Measurements from ENCODE around the gene GNB5.
"Not testable (repeated sequence)": the region's sequence is repeated elsewhere in the genome, so short reads cannot be mapped to it uniquely, and the experiment has no call there.

Gene GNB5

DNA sequence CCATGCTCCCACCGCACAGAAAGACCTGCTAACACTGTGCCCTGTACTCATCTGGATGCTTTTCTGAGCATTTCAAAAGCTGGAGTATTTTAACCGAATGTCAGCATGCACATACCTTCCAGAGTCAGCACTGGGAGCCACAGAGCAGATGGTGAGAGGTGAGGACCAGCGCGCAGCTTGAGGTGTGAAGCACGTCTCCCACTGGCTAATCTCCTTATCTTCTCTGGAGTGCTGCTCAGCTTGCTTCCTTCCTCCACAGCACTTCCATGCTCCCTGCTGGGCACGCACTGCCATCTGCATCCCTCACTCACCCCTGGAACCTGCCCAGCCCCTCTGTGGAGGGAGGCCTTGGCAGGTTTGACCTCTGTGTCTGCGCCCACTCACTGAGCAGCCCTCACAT, at the start of gene GNB5:
TSS of gene GNB5 (minus strand) at position 186 of the 400 bp plus-strand sequence. CDS start 6,716 bp downstream, outside the sequence.
- in situ Hi-C loops (cut with MboI; ENCODE audit: low sequenced_read_pairs) = no loop called here

DNA sequence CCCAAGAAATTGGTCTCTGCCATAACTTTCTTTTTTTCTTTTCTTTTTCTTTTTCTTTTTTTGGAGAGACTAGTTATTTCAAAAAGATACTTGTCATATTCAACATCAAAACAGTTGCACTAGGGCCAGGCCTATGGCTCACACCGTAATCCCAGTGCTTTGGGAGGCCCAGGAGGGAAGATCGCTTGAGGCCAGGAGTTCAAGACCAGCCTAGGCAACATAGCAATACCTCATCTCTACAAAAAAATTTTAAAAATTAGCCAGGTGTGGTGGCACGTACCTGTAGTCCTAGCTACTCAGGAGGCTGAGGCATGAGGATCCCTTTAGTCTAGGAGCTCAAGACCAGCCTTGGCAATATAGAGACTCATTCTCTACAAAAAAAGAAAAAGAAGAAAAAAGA, 49.0 kb upstream of the GNB5 start:
- in situ Hi-C loops (cut with MboI; ENCODE audit: low sequenced_read_pairs) = no loop called here

DNA sequence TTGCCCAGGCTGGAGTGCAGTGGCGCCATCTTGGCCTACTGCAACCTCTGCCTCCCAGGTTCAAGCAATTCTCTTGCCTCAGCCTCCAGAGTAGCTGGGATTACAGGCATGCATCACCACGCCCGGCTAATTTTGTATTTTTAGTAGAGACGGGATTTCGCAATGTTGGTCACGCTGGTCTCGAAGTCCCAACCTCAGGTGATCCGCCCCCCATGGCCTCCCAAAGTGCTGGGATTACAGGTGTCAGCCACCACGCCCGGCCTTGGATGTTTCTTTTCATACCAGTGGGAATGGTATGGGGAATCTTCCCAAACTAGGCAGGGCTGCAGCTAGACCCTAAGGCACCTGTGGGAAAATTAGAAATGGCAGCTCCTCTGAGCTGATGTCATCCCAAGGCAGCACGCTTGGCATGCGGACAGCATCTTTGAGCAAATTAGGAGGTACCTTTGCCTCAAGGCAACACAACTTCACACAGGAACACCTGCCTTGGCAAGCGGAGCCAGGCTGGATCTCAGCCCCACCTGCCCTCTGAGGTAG, 47.9 kb upstream of the GNB5 start:
- in situ Hi-C loops (cut with MboI; ENCODE audit: low sequenced_read_pairs) = not testable (repeated sequence)

DNA sequence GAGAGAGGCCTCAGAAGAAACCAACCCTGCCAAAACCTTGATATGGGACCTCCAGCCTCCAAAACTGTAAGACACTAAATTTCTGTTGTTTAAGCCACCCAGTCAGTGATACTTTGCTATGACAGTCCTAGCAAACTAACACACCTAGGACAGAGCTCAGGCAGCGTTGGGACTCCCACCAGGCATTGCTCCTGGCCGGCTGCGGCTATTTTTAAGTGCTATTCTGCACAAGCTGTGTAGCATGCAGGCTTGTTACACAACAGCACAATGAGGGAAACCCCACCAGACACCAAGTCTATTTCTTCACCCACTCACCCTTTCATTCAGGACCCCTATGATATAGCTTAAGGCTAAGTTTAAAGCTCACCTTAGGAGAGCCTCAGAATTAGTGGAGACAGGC, 47.0 kb upstream of the GNB5 start:
- in situ Hi-C loops (cut with MboI; ENCODE audit: low sequenced_read_pairs) = no loop called here

DNA sequence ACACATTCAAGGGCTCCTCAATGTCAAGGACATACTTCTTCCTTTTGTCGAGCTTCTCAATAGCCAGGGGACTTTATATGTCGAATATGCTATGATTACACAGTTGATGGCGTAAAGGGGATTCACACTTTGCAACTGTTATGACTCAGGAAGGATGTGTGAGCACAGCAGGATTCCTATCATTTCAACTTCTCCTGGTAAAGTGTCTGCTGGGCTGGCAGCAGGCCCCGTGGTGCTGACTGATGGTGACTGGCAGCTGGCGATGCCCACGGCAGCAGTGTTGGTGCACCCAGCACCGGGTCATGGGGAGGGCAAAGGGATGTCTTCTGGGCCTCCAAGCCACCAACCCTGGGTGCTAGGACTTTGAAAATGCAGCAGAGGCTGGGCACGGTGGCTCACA, 44.8 kb upstream of the GNB5 start:
- in situ Hi-C loops (cut with MboI; ENCODE audit: low sequenced_read_pairs) = no loop called here

DNA sequence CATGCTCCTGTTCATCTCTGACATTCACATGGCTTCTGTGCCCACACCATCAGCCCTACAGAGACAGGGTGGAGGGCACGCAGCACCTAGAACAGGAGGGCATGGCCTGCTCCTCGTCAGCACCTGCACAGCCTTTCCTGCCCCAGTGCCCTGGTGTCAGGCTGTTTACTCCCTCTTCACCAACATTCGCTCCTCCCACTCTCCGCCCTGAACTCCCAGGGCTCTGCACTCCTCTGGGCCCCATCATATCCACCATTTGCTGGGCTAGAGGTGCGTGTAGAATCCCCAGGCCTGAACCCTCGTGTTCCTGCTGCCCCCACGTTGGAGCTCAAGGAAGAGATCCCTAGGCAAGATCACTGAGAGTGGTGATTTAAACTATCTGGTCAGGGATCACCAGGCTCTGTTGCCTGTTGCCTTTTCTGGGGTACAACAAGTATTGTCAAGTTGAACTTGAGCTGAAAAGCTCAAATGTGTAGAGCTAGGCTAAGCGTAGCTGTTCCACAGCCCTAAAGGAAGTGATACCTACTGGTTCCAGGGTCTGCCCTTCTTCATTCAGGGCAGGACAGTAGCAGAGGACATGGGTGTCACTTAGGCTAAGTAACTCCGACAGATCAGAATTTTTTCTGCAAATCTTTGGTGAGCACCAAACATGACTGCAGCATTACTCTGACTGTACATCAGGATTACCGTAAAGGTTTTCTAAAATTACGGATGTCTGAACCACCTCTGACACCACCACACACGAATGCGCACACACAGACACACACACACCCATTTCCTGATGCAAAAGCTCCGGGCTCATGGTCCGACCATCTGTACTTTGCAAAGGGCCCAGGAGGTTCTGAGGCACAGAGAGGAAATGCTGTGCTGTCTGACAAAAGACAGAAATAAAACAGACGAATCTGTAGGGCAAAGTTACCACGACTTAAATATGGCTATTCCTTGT, 43.7 kb upstream of the GNB5 start:
- in situ Hi-C loops (cut with MboI; ENCODE audit: low sequenced_read_pairs) = no loop called here

DNA sequence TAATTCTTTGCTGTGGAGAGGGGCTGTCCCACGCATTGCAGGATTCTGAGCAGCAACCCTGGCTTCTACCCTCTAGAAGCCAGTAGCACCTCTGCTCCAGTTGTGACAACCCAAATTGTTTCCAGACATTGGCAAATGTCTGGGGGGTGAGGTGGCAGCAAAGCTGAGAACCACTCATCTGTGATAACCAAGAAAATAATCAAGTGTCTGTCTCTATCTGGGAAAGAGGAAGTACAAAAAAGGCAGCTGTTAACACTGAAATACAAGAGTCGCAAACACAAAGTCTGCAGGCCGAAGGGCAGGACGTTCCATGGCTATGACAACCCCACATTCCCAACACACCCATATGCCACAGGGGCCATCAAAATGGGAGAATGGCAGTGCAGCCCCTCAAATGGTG, 42.2 kb upstream of the GNB5 start:
- in situ Hi-C loops (cut with MboI; ENCODE audit: low sequenced_read_pairs) = no loop called here

DNA sequence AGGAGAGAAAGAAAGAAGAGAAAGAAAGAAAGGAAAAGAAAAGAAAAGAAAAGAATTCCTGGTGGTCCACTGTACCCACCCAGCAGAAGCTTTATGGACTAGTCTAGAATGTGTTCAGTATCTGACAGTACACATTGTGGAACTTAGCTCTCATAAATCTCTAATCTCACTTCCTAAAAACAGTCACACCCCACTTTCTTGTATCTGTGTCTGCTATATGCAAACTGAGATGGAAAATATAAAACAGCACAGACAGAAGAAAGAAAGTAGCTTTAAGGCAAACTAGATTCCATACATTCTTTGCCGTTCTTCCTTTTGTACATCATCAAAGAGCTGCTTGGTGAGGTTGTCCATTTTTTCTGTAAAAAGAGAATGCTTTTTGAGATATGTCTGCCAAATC, 41.1 kb upstream of the GNB5 start:
- in situ Hi-C loops (cut with MboI; ENCODE audit: low sequenced_read_pairs) = no loop called here

DNA sequence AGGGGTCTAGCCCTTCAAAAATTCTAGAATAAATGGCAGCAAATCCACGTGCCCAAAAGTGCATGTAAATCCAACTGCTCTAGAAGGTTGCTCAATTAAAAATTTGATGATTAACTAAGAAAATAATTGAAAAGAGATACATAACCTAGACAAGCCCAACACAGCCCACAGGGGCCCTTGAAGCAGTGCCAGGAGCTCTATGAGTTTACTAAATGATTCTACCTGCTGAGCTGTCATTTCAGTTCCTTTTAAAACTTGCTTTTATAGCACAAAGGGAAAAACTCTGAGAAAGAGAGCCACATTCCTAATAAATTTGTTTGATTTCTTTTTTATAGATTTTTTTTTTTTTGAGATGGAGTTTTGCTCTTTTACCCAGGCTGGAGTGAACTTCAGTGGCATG, 38.9 kb upstream of the GNB5 start:
- in situ Hi-C loops (cut with MboI; ENCODE audit: low sequenced_read_pairs) = no loop called here

DNA sequence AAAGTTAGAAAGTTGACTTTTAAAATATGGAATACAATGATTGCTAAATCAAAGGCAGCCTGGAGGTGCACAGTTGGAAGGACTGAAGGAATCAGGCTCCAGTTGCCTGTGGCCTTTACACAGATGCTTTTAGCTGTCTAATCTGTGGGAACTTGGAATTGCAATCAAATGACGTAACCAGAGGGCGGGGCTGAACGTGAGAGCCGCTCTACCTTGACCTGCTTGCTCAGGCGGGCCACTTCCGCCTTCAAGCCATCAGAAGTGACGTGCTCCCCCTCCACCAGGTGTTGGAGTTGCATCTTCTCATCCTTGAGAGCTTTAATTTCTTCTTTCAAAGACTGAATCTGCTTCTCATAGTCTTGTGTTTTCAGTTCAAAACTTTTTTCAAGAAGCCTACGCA, 37.7 kb upstream of the GNB5 start:
- in situ Hi-C loops (cut with MboI; ENCODE audit: low sequenced_read_pairs) = no loop called here

DNA sequence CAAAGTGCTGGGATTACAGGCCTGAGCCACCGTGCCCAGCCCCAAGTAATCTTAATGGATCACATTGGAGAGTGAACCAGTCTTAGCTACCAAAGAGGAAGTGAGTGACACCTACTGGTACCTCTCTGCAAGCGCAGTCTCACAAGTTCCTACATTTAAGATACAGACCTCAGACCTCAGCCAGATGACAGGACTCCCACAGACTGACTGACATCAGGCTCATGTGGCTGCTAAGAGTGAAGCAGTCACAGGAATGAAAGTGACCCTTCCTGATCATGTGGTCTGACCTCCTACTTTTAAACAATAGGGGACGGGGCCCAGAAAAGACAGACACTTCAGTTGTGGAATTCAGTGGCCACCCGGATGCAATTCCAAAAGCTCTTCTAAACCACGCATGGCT, 36.3 kb upstream of the GNB5 start:
- in situ Hi-C loops (cut with MboI; ENCODE audit: low sequenced_read_pairs) = no loop called here

DNA sequence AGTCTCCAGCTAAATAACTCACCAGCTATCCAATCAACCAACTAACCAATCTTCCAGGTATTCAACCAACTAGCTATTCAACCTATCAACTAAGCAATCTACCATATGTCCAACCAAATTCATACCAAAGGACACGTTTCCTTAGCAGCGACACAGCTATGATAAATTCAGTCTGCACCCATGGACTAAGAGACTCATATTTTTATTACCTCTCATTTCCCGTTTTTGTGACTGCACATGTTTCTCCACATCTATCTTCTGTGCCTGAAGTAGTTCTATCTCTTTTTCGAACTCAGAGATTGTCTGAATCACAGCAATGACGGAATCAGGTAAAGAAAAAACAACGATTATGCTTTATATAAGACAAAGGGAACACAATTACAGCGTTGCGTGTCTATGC, 34.0 kb upstream of the GNB5 start:
- in situ Hi-C loops (cut with MboI; ENCODE audit: low sequenced_read_pairs) = no loop called here

DNA sequence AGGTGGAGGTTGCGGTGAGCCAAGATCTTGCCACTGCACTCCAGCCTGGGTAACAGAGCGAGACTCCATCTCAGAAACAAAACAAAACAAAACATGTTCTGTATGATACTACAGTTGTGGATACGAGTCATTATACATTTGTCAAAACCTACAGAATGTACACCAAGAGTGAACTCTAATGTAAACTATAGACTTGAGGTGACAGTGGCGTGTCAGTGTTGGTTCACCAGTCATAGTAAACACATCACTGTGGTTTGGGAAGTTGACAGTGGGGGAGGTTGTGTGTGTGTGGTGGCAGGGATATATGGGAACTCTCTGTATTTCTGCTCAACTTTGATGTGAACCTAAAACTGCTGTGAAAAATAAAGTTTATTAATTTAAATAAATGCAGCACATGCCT, 33.0 kb upstream of the GNB5 start:
- in situ Hi-C loops (cut with MboI; ENCODE audit: low sequenced_read_pairs) = no loop called here

DNA sequence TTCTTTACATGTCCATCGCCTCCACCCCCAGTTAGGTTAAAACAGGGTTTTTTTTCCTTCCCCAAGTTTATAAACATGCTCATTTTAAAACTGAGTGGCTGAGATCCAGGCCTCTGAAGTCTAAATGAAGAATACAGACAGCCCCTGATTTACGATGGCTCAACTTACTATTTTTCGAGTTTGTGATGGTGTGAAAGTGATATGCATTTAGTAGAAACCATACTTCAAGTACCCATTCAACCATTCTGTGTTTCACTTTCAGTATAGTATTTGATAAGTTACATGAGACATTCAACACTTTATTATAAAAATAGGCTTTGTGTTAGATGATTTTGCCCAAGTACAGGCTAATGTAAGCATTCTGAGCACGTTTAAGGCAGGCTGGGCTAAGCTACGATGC, 30.5 kb upstream of the GNB5 start:
- in situ Hi-C loops (cut with MboI; ENCODE audit: low sequenced_read_pairs) = no loop called here

DNA sequence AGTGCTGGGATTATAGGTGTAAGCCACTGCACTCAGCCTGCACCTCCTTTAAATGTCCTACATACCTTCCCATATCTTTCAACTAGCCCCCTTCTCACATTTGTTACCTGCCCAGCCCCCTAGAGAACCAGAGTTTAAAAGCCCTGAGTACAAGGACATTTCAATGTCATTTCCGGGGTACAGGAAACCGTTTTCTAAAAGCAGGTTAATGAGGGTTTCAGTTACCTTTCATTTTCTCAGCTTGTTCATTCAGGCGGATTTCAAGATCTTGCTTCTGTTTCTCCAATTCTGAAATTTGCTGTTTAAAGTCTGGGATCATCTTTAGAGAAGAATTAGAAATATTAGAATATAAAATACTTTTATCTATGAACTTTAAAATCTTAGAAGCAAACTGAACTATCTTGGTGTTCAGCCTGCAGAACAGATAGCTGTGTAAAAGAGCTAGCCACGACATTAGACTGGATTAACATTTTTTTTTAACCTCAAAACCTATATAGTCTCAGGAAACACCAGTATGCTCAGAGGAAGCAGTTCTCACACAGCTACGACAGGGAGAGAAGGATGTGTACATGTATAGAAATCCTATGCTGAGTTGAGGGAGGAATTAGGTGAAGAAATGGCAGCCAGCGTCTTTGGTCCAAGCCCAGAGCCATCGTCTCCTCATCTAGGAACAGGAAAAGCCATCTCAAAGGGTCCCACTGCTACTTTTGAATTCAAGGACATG, 29.9 kb upstream of the GNB5 start:
- in situ Hi-C loops (cut with MboI; ENCODE audit: low sequenced_read_pairs) = no loop called here

DNA sequence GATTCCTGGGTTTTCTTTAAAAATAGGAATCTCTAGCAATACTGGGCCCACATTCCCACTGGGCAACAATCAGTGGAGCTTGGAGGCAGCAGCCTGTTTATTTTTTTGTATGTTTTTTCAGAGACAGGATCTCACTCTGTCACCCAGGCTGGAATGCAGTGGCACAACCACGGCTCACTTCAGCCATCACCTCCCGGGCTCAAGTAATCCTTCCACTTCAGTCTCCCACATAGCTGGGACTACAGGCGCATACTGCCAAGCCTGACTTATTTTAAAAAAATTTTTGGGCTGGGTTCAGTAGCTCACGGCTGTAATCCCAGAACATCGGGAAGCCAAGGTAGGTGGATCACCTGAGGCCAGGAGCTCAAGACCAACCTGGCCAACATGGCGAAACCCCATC, 29.1 kb upstream of the GNB5 start:
- in situ Hi-C loops (cut with MboI; ENCODE audit: low sequenced_read_pairs) = no loop called here

DNA sequence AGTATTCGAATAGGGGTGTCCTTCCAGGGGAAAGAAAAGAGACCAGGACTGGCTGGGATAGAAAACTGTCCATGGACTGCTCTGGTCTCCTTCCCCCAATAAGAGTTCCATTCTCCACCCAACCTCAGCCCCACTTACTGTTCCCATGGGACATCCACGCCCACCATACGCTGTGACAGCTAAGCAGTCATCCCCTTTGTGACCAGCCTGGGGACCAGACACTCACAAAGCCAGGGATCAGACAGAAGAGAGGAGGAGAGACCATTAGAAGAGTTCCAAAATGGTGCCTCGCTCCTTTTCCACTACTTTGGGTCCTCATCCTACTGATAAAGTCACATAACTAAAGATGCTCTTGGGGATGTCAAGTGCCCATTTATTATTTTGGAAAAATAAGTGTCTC, 27.6 kb upstream of the GNB5 start:
- in situ Hi-C loops (cut with MboI; ENCODE audit: low sequenced_read_pairs) = no loop called here

DNA sequence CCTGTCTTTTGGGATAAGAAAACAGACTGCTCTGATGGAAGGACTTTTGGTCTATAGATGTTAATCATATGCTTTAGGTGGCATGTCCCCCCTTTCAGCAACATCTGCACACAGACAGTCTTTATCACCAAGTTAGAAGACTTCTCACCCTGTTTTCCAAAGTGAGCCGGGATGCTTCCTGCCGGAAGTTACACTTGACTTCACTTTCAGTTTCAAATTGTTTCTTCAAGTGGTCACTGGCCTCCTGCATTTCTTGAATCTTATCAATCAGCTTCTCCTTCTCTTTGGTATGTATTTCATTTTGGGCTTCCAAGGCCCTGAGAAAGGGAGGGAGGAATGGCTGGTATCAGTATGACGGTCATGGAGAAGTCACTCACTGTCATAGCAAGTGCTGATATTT, 27.2 kb upstream of the GNB5 start:
- in situ Hi-C loops (cut with MboI; ENCODE audit: low sequenced_read_pairs) = no loop called here

DNA sequence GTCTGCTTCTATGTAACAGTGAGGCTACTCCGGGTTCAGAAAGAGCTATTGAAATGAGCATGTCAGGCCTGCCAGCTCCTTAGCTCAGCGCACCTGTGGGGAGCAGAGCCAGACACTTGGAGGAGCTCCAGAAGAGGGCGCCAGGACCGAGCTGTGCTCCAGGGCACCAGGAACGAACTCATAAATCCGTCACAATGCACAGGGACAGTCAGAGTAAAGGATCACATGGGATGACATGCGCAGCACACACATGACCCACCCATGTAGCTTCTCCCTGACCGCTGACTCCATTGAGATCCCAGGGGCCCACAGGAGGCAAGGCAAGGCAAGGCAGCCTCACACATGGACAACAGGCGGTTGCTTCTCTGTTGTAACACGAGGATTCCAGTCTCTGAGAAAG, 26.0 kb upstream of the GNB5 start:
- in situ Hi-C loops (cut with MboI; ENCODE audit: low sequenced_read_pairs) = no loop called here

DNA sequence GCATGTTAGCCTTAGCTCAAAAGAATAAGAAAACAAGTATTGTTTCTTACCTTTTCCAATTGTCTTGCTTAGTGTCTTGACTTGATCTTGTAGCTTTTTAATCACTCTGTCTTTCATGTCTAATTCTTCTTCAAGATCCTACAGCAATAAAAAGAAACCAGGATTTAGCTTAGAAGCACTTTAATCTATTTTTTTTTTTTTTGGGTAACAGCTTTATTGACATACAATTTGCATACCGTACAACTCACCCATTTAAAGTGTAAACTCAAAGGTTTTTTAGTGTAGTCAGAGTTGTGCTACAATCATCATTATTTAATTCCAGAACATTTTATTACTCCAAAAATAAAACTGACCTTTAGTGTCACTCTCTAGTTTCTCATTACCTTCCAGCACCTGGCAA, 23.4 kb upstream of the GNB5 start:
- in situ Hi-C loops (cut with MboI; ENCODE audit: low sequenced_read_pairs) = no loop called here

DNA sequence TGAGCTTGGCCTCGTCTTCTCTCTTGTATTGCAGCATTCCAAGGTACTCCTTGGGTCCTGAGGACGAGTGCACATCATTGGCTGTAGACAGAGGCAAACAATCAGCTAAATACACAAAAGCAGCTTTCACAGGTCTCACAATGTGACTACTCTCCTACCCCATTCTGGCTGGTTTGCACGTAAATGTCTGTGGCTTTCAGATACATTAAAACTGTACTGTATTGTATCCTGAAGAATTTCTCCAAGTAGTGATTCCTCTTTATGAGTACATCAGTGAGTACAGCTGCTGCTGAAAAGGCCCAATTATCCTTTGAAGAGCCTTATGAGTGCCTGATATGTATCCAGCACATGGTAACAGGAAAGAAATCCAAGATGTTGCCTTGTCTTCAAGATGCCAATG, 22.0 kb upstream of the GNB5 start:
- in situ Hi-C loops (cut with MboI; ENCODE audit: low sequenced_read_pairs) = no loop called here

DNA sequence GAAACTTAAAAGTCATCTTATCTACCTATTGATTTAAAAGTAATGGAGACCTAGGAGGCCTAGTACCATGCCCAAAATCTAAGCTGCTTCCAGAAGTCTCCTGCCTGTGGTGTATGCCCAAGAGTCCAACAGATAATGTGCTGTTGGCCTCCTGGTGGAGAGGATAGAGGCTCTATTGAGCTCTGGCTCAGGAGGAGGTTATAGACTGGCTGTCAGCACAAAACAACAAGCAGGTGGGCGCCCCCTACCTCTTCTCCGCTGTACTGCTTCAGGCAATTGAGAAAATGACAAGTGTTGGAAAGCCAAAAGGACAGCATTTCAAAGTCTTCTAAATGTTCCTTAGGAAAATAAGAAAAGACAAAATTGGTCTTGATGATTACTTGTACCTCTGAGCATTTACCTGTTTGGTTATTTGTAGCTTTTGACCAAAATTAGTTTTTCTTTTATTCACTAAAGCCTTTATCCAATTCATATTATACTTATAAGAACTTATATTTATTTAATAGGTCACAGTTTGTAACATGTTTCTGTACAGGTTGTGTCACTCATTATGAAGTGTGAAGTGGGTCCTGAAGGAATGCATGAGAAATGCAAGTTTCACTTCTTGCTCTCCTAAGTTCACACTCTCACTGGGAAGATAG, 17.2 kb upstream of the GNB5 start:
- in situ Hi-C loops (cut with MboI; ENCODE audit: low sequenced_read_pairs) = no loop called here

Measured in HL-60/S4 treated with phorbol 12-myristate 13-acetate at 8.2 ng/mL for 4 days and 3 days (cell line).